NCI-H82 treated with DMSO at 0.1 percent for 48 hours (cell line): ENCODE results near the gene BCORL1.

ENCODE experiments used
- DNase-seq: peaks from one replicate; lab custom pipeline; 2025; ENCODE audit not compliant: unreplicated experiment; lab: John Stamatoyannopoulos, UW

The BCORL1 gene

DNA sequence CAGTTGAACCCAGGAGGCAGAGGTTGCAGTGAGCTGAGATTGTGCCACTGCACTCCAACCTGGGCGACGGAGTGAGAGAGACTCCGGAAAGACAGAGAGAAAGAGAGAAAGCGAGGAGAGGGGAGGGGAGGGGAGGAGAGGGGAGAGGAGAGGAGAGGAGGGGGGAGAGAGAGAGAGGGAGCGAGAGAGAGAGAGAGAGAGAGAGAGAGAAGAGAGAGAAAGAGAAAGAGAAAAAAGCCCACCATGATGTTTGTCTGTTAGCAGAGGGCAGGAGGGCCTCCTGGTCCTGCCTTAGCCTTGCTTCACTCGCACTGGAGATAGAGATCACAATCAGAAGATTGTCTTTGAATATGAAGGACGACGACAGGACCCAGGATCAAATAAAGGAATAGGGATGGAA, 18.7 kb upstream of the BCORL1 start:
- no peak for DNase-seq

DNA sequence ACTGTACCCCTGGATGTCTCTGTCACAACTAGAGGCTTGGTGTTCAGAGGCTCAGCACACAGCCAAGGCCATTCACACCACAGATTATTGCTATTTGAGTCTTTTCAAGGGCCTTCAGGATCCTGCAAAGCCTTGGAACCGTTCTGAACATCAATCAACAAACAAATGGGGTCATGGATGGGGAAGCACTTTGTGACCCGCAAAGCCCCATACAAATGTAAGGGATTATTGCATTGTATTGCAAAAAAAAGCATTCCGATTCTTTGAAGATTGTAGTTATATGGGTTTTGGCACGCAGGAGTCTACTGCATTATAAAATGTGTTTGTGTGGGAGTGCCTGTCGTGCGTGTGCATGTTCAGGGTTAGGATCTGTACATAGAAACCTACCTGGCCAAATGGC, 17.3 kb upstream of the BCORL1 start:
- DNase-seq = no peak

DNA sequence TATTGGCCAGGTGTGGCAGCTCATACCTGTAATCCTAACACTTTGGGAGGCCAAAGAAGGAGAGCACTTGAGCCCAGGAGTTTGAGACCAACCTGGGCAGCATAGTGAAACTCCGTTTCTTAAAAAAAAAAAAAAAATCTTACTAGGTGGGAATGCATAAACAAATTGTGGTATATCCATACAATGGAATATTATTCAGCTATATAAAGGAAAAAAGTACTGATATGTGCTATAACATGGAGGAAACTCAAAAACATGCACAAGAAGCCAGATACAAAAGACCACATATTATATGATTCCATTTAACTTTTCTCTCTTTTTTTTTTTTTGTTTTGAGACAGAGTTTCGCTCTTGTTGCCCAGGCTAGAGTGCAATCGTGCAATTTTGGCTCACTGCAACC, 13.5 kb upstream of the BCORL1 start:
- DNase-seq = no peak

DNA sequence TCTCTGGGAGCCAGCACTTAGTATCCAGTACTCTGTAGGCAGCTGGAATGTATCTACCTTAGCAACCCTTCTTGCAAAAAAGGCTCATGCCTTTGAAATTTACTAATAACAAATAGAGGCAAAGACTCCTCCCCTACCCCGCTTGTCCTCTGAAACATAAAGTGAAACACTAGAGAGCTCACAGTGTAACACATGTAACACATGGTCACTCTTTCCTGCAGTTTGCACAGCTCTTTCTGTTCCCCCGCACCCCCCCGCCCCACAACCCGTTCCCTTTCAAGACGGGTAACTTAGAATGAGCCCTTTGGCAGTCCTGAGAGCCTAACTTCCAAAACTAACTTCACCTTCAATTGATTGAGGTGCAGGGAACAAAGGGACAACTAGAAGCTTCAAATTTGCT, 6.0 kb upstream of the BCORL1 start:
- no peak for DNase-seq

DNA sequence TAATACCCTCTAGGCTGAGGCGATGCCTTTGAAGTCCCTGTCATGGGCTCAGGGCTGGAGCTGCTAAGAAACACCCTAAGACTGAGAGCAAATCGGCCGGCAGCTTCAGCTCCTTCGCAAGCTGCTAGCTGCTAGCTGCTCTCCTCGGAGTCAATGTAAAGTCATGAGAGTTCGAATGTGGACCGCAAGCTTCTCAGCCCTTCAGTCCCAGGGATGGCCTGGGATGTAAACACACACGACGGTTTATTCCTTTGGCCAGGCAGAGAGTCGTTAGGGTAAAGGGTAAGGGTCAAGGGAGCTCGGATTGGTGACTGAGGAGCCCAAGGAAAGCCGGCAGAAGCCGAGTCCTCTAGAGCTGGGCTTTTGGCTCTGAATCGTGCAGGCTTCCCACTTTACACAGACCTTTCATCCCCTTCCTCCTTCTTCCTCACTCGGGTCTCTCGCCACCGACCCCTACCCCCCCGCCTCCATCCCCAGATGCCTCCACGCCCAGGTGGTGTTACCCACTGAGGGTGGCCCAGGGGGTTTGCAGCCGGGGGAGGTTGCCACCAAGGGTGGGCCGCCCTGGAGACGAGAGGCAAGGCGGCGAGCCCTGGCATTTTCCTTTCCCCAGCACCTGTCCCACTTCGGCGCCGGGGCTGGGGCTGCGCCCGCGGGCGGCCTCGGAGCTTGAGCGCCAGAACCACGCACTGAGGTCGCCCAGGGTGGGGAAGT, 3.1 kb upstream of the BCORL1 start:
- DNase-seq = no peak

DNA sequence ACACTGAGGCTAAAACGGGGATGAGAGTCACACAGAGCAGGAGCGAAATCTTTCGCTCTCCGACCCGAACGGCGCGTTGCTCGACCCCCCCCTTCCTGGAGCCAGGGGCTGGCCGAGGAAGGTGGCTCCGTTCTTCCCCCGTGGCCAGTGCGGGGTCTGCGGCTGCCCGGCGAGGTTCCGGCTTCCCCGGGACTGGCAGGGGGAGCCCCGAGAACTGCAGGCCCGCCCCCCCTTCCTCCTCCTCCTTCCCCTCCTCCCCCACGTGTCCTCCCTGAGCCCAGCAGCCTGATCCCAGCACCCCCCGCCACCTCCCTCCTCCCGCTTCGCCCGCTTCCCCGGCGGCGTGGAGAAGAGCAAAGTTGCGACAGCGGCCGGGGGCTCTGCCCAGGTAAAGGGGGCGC, 2.4 kb upstream of the BCORL1 start:
- DNase-seq = no peak

DNA sequence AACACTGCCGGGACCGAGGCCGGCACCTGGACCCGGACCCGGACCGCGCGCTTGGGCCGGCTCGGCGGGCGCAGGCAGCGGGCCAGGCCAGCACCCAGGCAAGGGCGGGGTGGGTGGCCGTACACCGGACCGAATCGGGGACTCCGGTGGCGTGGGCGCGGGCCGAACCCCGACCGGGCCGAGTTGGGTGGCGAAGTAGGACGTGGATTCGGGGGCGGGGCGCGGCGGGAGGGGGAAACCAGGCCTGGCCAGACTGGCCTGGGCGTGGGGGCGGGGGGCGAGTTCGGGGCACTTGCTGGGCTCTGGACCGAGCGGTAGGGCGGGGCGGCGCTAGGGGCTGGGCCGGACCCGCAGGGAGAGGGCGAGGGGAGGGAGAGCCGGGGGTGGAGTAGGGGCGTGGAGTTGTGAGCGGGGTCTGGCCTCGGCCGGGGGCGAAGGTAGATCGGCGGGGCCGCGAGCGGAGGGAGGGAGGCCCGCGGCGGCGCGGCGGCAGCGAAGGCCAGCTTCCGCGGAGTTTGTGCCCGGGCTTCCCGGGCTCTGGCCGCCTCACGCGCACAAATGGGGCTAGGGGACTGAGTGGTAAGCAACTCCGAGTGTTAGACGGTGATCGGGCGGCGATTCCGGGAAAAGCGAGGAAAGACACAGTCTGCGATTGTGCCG, 1.8 kb upstream of the BCORL1 start:
- no peak for DNase-seq

DNA sequence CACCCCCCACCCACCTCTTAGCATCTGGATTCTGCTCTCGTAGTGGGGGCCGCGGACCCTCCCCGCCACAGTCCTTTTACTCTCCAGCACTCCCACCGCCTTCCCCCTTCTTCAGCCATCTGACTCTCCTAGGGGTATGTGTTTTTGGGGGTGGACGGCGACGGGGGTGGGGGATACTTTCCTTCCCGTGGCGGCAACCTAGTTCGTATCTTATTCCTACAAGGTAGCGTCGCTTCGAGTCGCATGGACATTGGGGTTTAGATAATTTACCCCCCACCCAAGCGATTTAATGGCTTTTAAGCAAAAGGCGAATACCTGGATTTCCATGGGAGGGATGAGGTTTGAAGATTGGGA, 1.3 kb upstream of the BCORL1 start:
- DNase-seq = no peak

DNA sequence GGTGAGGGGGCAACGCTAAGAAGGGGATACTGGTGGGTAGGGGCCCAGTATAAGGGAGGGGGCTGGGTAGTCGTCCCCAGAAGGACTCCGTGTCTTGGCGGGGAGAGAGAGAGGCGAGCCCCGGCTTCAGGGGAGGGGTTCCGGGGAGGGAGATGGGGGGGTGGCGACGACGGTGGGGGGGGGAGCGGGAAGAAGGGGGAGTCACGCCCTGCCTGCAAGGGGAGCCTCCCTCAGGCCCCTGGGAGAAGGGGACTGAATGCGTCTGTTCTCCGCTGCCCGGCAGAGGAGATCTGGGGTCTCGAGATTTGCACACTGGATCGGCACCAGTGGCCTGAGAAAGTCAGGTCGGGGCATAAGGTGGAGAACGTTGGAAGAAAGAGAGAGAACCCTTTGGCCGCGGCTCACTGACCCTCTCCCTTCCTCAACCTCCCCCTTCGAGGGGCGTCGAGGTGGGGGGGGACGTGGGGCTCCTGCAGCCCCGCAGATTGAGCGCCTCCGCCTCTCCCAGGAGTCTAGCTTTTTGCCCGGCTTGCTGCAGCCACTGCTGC, 609 bp upstream of the BCORL1 start:
- DNase-seq = no peak

DNA sequence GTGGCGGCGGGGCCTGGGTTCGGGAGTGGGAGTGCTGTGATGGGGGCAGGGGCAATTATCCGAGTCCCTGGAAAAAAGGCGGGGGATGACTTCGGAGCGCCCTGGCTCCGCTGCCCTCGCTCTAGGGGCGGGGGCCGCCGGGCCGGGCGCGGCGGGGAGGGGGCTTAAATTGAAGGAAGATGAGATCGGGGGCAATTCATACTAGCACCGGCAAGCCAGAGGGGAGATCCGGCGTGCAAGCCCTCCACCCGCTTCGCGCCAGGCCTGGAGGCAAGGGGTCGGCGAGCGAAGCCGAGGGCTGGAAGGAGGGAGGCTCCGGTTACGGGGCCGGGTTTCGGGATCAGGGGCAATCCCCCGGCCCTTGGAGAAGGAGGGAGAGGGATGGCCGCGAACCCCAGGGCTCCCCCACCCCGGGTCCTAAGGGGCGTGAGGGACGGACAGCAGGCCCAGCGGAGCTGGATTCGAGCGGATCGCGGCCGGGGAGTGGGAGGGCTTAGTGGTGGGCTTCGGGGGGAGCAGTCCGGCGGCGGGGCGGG, 1.2 kb downstream of the BCORL1 start:
- no peak for DNase-seq

DNA sequence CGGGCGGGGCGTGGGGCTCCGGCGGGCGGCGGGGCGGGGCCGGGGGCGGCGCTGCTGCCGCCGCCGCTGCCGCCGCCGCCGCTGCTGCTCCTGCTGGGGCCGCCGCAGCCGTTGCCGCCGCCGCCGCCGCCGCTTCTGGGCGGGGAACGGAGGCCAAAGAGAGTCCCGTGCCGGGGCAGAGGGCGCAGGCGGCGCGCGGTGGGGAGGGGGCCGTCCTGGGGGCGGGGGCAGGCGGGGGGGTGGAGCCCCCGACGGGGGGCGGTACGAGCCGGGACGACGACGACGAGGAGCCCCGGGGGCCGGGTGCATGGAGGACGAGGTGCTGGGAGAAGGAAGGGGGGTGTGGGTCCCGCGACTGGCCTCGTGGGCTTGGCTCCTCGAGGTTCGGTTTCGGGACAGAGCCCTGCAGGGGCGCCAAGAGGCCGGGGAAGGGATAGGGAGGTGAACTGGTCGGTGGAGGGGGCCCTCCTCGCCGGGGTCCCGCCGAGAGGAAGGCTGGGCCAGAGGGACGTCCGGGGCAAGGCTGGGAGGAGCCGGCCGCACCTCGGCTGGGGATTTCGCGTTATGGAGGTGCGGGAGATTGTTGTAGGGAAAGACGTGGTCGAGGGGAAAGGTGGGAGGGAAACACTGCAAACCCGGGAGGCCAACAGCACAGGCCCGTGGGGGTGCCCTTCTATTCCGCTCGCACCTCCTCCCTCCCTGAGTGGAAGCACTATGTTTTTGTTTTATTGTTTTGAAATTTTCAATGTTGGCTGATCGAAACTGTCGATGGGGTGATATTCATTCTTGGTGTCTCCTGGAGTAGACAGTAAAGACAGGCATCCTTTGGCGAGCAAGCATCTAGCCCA, 1.9 kb downstream of the BCORL1 start:
- no peak for DNase-seq

DNA sequence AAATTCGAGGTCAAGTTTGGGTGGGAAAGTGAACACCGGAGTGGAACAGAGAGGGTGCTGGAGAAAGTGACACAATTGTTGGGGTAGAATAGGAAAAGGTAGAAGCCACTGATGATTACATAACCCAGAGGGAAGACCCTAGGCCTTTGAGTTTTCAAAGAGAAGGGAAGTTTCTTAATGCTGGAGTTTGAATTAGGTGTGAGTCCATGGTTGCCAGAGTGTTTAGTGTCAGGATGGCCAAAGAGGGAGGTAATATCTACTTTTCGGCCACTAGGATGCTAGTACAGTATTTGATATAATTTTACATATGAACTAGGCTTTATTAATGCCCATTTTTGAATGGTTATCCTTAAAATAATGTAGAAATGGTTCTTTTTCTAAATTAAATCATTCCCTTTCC, 5.4 kb downstream of the BCORL1 start:
- no peak for DNase-seq

DNA sequence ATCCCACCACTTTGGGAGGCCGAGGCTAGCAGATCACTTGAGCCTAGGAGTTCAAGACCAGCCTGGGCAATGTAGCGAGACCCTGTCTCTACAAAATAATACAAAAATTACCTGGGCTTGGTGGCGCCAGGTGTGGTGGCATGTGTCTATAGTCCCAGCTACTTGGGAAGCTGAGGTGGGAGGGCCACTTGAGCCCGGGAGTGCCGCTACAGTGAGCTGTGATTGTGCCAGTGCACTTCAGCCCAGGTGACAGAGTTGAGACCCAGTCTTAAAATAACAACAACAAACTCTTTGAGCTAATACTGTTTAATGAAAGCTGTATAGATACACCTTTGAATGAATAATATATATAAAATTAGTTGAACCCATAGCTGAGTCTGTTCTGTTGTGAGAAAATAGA, 9.7 kb downstream of the BCORL1 start:
- no peak for DNase-seq

DNA sequence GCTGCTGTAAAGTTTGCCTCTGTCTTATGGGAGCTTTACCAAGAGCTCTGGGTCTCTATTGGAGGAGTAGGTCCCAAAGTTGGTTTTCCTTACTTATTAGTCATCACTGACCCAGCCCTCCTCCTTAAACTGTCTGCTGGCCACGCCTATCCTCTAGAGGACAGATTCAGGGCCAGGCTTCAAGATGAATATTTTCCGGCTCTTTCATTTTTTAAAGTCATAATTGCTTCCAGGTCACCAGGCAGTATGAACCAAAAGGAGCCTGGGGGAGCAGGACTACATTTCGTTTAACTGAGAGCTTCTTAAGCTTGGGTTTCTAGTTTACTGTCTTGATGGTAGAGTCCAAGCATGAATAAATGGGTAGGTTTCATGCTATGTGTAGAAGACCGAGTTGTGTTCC, 13.7 kb downstream of the BCORL1 start:
- no peak for DNase-seq

DNA sequence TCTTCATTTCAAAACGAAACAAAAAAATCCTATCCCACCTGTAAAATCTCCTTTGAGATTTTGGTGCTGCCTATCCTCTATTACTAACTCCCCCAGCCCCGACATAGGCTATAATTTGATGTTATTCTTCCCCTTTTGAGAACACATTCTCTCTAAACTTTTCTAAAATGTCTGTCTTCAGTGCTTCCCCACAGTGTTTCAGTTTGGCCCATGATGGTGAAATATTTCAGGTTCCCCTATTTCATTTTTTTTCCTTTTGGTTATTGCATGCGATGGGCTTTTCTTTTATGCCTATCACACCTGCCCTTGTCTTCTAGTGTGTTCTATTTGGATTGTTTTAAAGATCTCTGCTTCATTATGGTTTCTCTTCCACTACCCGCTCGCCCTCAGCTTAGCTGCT, 14.7 kb downstream of the BCORL1 start:
- no peak for DNase-seq

DNA sequence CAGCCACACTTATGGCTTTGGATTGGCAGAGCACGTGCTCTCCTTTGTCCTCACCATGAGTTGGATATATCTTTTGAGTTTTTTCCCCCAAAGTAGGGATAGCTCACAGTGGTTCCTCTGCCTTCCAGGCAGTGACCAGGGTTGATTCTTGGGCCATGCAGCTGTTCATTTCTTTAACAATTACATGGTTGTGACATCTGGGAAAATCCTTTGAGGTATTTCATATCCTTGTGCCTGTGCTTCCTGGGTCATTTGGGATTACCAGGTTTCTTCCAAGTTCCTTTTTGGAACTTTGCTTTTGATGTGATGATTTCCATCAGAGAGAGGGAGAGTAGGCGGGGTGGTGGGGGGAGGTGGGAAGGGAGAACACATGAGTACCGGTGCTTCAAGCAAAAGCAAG, 15.6 kb downstream of the BCORL1 start:
- no peak for DNase-seq

DNA sequence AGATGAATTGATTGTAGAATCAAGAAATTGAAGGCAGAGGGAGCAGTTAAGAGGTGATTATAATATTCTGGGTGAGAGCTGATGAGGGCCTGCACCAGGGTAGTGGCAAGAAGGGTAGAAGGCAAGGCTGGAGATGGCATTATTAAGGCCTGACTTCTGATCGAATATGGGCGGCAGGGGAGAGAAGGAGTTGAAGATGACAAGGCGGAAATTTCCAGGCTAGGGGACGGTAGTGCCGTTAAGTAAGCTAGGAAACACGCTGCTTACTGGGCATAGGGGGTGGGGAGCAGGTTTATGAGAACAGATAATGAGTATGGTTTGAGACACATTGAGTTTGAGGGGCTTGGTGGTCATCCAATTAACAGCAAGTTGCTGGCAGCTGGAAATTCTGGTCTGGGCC, 19.5 kb downstream of the BCORL1 start:
- no peak for DNase-seq

DNA sequence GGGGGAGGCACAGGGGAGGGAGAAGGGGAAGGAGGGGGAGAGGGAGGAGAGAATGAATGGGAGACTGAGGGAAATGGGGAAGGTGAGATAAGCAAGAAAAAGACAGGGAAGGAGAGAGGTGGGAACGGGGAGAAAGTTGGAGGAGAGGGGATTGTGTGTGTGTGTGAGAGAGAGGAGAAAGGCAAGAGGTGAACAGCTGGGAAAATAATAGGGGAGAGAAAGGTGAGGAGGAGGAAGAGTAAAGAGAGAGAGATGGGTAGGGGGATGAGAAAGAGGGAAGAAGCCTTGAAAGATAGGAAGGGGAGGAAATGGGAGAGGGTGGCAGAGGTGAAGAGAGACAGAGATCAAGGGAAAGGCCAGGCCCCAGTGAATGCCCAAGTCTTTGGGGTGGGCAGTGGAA, 20.1 kb downstream of the BCORL1 start:
- DNase-seq = no peak

DNA sequence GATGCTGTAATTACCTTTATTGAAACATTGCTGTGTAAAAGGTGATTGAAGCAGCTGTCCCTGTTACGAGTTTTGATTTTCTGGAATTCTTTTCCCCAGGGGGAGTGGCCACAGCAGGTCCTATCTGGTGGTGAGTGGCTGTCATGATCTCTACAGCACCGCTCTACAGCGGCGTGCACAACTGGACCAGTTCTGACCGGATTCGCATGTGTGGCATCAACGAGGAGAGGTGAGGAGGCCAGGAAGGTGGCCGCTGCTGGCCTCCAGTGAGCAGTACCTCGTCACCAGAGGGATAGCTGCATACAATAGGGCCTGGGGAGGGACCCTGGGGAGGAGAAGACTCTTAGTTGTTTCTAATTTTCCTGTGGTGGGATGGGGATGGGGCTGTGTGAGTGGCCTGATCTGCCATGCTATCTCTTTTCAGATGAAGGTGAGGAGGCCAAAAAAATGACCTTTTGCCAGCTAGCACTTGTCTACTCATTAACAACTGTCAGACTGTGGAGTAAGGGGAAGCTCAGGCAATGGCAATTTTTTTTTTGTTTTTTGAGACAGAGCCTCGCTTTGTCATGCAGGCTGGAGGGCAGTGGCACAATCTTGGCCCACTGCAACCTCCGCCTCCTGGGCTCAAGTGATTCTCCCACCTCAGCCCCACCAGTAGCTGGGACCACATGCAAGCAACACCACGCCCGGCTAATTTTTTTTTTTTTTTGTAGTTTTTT, 22.8 kb downstream of the BCORL1 start:
- DNase-seq = no peak

DNA sequence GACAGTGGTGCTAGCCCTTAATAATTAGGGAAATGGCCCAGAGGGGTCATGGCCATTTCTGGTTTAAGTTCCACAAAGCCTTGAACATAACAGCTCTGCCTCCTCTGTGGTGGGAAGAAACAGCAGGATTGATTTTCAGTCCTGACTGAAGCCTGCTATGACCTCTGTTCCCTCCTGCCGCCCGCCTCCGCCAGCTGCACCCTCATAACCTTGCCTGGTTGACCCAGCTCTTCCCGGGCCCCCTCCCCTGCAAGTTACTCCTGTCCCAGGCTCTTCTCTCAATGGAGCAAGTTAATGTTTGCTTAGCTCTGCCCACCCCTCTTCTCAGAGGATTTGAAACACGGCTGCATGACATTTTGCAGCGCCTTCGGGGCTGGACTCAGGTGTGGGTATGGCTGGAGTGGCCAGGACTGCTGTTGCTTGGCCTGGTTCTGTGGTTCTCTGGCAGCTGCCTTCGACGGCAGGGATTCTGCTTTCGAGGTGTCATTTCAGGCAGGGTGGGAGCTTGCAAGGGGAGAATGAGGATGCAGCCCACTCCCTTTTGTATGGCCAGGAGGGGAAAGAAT, 27.3 kb downstream of the BCORL1 start:
- DNase-seq = no peak

DNA sequence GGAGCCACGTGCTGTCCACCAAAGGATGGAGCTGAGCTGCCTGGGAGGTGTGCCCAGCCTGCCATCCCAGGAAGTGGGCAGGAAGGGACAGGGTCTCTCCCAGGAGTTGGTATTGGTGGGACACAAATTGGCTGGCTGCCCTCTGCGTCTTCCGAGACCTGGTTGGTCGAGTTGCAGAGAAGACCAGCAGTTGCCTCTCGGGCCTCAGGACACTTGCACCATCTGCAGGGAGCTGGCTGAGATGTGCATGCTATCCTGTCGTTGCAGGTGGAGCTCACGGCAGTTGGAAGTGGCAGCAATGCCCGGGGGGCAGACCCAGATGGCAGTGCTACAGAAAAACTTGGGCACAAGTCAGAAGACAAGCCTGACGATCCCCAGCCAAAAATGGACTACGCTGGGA, 30.2 kb downstream of the BCORL1 start:
- no peak for DNase-seq
